Upper lobe of left lung (tissue), 6 donors: ENCODE data around the gene ARHGEF7. TPM values are rescaled to one million over a fixed set of nuclear protein-coding genes. Genes with fewer than 3 reads are reported as not detected.

ENCODE experiments used
- ATAC-seq, 2 donors: fragments of 200-7000 bp; cut with Tn5 transposase; one replicate each; pipeline ENCODE4 v1.9.1; 2022; ENCODE audit warnings: mild to moderate bottlenecking in 2 of 2, moderate library complexity in 2 of 2; ENCODE audit not compliant: low FRiP score in 2 of 2
- DNase-seq, 2 donors: peaks; one replicate each; pipeline ENCODE4 v3.0.0-alpha.2; 2019 to 2020
- H3K27ac ChIP-seq, 4 donors: fragments of 200-600 bp; sonication (generic); one replicate each; pipeline ENCODE4 v1.5.1; 2016 to 2019
- H3K27me3 ChIP-seq, 4 donors: fragments of 200-600 bp; sonication (generic); one replicate each; pipeline ENCODE4 v1.5.1; 2017 to 2019
- H3K36me3 ChIP-seq, 4 donors: fragments of 200-600 bp; sonication (generic); one replicate each; pipeline ENCODE4 v1.5.1; 2016 to 2019
- H3K4me1 ChIP-seq, 4 donors: fragments of 200-600 bp; sonication (generic); one replicate each; pipeline ENCODE4 v1.5.1; 2018 to 2019
- H3K4me3 ChIP-seq, 4 donors: fragments of 200-600 bp; sonication (generic); one replicate each; pipeline ENCODE4 v1.5.1; 2017 to 2019; ENCODE audit warnings: mild to moderate bottlenecking in 2 of 4, moderate library complexity in 1 of 4
- H3K9me3 ChIP-seq, 4 donors: fragments of 200-600 bp; sonication (generic); one replicate each; pipeline ENCODE4 v1.5.1; 2018 to 2019
- EP300 ChIP-seq, 4 donors: sonication (generic); formaldehyde crosslinking; IDR thresholded peaks; one replicate each; pipeline ENCODE4 v1.5.1; 2017; ENCODE audit warnings: antibody characterized with exemption in 4 of 4, control low read depth in 2 of 4
- POLR2A ChIP-seq, 4 donors: fragments of 450-650 bp; IDR thresholded peaks; one replicate each; pipeline ENCODE4 v1.5.1; 2016 to 2017; ENCODE audit warnings: antibody characterized with exemption in 4 of 4, mild to moderate bottlenecking in 2 of 4
- POLR2AphosphoS5 ChIP-seq, 2 donors: sonication (generic); formaldehyde crosslinking; IDR thresholded peaks; one replicate each; pipeline ENCODE4 v1.5.1; 2017; ENCODE audit warnings: antibody characterized with exemption in 2 of 2
- WGBS, 2 donors: methylation state at CpG; one replicate each; pipeline ENCODE4 v1.1.5; 2017 to 2018; 5-methylcytosine and 5-hydroxymethylcytosine counted together
- total RNA-seq, 6 donors: library from RNA; depleted of rRNA in 4 of 6; stranded (reverse); fragments of >200 nt in 4 of 6; gene quantifications; one replicate each; pipeline versions ENCODE4 v1.1.0 to v1.2.1, GENCODE V29; 2016 to 2021
- TF ChIP-seq, protein P1 (sequence below), 6 experiments: fragments of 450-650 bp in 4 of 6; fragments of 200-600 bp in 2 of 6; sonication (generic) in 2 of 6; IDR thresholded peaks; one replicate each; pipeline ENCODE4 v1.5.1; 2016 to 2019; ENCODE audit warnings: antibody characterized with exemption in 6 of 6
- donor health status: DM: no; HTN: no; CAD: no; lungs with moderate emphysema.
- donor health status: DM: no; HTN: yes; CAD: no; lungs with severe emphysema.

ARHGEF7 gene
- total RNA-seq, 6 donors from 2014 or later = 50.3 to 130 (median 67.4) TPM

DNA sequence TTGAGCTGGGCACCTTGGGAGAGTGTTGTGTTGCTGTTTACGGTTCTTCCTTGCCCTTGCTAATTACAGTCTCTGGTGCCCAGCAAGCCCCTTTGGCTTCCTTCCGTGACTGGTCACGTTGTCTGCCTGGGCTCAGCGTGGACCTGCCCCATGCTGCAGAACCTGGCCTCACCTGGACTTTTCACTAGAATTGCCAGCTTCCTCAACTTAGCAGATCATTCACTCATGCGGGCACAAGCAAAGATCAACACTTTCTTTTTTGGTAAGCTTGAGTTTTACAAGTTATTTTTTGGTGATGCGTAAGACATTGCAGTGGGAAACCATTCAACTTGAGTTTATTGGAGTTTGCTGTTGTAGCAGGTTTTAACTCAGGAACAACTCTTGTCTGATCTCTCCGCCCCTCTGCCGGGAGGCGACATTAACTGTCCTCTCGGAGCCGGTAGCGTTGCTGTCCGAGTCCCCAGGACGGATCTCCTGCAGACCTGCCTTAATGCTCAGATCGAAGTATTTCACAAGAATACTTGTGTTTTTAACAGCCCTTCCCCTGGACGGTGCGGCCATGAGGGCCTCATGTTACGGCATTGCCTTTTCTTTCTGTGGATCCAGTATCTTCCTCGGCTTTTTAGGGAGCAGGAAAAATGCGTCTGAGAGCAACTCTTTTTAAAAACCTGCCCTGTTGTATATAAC is 189.6 kb downstream of the ARHGEF7 start:
- Histone ChIP-seq H3K27ac (no peak overlapping the region), H3K27me3 (no peaks in the 10 kb centered on the region), H3K4me3 (no peak overlapping the region), H3K9me3 (no peaks in the 10 kb centered on the region), H3K4me1 (no peaks in the 10 kb centered on the region), H3K36me3 (peaks cover 18 to 81% (median 68%) of the 10 kb centered on the region in 4 donors)
- no peak for ATAC-seq
- DNase-seq = no peak
- TF ChIP-seq POLR2A (IDR thresholded peaks at IDR 0.05) = no peak
- no peak for TF ChIP-seq EP300 (IDR thresholded peaks at IDR 0.05)
- TF ChIP-seq, protein P1, sequence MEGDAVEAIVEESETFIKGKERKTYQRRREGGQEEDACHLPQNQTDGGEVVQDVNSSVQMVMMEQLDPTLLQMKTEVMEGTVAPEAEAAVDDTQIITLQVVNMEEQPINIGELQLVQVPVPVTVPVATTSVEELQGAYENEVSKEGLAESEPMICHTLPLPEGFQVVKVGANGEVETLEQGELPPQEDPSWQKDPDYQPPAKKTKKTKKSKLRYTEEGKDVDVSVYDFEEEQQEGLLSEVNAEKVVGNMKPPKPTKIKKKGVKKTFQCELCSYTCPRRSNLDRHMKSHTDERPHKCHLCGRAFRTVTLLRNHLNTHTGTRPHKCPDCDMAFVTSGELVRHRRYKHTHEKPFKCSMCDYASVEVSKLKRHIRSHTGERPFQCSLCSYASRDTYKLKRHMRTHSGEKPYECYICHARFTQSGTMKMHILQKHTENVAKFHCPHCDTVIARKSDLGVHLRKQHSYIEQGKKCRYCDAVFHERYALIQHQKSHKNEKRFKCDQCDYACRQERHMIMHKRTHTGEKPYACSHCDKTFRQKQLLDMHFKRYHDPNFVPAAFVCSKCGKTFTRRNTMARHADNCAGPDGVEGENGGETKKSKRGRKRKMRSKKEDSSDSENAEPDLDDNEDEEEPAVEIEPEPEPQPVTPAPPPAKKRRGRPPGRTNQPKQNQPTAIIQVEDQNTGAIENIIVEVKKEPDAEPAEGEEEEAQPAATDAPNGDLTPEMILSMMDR (IDR thresholded peaks at IDR 0.05) = no peak
- TF ChIP-seq POLR2AphosphoS5 (IDR thresholded peaks at IDR 0.05) = no peak
- WGBS, 2 donors = 95 to 97% methylated on average over 20 of the region's 20 CpGs

DNA sequence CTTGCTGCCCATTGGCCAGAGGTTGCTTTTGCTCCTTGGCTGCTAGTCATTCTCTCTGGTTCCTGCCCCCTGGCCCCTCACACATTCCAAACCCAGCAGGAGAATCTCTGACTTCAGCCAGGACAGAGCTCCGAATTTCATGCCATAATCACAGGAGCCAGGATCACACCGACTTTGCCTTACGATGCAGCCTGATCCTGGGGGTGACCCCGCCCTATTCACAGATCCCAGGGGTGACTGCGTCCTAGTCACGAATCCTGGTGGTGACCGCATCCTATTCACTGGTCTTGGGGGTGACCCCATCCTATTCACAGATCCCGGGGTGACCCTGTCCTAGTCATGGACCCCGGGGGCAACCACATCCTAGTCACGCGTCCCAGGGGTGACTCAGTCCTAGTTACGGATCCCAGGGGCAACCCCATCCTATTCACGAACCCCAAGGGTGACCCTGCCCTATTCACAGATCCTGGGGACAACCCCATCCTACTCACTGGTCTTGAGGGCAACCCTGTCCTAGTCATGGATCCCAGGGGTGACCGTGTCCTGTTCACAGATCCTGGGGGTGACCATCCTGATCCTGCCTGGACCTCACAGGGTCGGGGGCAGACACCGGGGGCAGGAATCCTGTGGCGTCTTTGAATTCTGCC is 198.0 kb downstream of the ARHGEF7 start:
- H3K4me3 ChIP-seq = no peak overlapping the region
- WGBS, 2 donors = 96 to 98% methylated on average over 17 of the region's 17 CpGs
- DNase-seq (no peak), ATAC-seq (no peak)
- no peak overlapping the region for H3K27ac ChIP-seq
- peaks cover 0 to 12% (median 2%) of the 10 kb centered on the region in 4 donors for H3K9me3 ChIP-seq
- H3K27me3 ChIP-seq = no peaks in the 10 kb centered on the region
- no peaks in the 10 kb centered on the region for H3K4me1 ChIP-seq
- no peak for TF ChIP-seq POLR2AphosphoS5 (IDR thresholded peaks at IDR 0.05)
- TF ChIP-seq POLR2A (IDR thresholded peaks at IDR 0.05) = no peak
- TF ChIP-seq EP300 (IDR thresholded peaks at IDR 0.05) = no peak
- TF ChIP-seq, protein P1 (IDR thresholded peaks at IDR 0.05) = no peak
- H3K36me3 ChIP-seq = peaks cover 0 to 7% (median 1%) of the 10 kb centered on the region in 4 donors

DNA sequence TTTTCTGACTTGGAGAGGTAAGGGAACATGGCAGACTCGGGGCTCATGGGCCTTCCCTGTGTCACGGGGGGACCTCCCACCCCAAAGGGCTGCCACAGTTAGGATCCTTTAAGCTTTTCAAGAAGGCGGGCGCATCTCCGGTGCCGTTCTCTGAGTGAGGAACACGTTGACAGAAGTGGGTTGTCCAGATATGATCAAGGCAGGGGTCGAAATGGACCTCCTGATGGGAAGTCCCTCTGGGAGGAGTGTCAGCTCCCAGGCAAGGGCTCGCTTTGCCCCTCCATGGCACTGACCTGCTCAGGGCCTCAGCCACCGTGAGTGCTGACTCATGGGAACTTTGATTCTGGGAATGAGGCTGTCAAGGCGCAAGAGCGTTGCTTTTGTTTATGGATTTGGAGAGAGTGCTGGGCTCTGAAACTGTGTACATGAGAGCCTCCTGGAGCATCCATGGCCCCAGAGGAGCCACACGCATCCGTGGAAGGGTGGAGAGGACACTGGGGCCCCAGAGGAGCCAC is 198.9 kb downstream of the ARHGEF7 start:
- whole genome bisulfite sequencing, 2 donors = 83 to 86% methylated on average over 14 of the region's 14 CpGs
- Histone ChIP-seq H3K27me3 (no peaks in the 10 kb centered on the region), H3K9me3 (peaks cover 0 to 12% (median 2%) of the 10 kb centered on the region in 4 donors), H3K27ac (no peak overlapping the region), H3K4me3 (no peak overlapping the region), H3K4me1 (no peaks in the 10 kb centered on the region), H3K36me3 (peaks cover 0 to 4% (median 0%) of the 10 kb centered on the region in 4 donors)
- ATAC-seq = no peak
- TF ChIP-seq EP300 (IDR thresholded peaks at IDR 0.05) (no peak), POLR2AphosphoS5 (IDR thresholded peaks at IDR 0.05) (no peak)
- TF ChIP-seq, protein P1 (IDR thresholded peaks at IDR 0.05) = no peak
- DNase-seq = no peak

DNA sequence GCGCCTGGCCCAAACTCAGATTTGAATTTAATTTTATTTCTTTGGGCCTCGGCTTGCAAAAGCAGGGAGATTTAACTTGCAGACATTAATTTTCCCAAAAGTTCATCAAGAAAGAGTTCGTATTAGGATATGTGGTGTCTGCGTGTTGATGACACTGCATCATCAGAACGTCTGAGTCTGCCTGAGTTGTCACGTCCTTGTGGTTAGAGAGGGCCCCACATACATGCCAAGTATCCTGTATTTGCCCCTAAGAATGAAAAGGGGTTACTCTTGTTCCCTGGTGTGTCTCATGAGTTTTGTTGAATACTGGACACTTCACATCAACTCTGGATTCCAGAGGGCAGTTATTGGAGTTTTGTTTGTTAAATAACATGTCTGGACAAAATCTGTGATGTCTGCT is 199.7 kb downstream of the ARHGEF7 start:
- Histone ChIP-seq H3K36me3 (peaks cover 0 to 4% (median 0%) of the 10 kb centered on the region in 4 donors), H3K27ac (no peak overlapping the region), H3K27me3 (no peaks in the 10 kb centered on the region), H3K4me3 (no peak overlapping the region), H3K4me1 (no peaks in the 10 kb centered on the region), H3K9me3 (peaks cover 0 to 12% (median 2%) of the 10 kb centered on the region in 4 donors)
- TF ChIP-seq POLR2A (IDR thresholded peaks at IDR 0.05) = no peak
- TF ChIP-seq, protein P1 (IDR thresholded peaks at IDR 0.05) = no peak
- TF ChIP-seq POLR2AphosphoS5 (IDR thresholded peaks at IDR 0.05) = no peak
- TF ChIP-seq EP300 (IDR thresholded peaks at IDR 0.05) = no peak
- 80 to 86% methylated on average over 6 of the region's 6 CpGs for WGBS, 2 donors
- no peak for ATAC-seq
- no peak for DNase-seq
